Measurements from ENCODE around the gene ARL5A.

DNA sequence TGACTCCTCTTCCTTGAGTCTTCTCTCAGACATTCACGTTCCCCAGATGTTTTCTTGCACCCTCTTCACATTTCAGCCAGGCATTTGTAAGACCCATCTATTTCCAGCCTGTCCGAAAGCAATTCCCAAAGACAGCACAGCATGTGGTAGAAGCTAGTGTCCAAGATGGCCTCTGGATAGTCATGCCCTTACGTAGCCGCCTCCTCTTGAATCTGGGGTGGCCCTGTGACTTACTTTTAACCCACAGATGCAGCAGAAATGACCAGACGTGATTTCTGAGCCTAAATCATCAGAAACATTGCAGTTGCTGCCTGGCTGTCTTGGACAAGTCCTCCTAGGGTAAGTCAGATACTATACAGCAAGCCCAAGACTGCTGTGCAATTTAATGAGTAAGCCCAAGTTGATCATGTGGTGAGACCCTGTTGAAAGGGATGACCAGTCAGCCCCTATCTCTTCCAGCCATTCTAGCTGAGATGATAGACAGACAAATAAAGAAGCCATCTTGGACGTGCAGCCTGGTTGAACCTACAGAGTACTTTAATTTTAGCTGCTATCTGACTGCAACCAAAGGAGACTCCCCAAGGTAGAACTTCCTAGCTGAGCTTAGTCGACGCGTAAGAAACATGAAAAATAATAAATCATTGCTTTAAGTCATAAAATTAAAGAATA lies 12.3 kb downstream of the ARL5A start:
- TF ChIP-seq POLR2A (IDR thresholded peaks at IDR 0.05): no peak
- TF ChIP-seq, protein P1, sequence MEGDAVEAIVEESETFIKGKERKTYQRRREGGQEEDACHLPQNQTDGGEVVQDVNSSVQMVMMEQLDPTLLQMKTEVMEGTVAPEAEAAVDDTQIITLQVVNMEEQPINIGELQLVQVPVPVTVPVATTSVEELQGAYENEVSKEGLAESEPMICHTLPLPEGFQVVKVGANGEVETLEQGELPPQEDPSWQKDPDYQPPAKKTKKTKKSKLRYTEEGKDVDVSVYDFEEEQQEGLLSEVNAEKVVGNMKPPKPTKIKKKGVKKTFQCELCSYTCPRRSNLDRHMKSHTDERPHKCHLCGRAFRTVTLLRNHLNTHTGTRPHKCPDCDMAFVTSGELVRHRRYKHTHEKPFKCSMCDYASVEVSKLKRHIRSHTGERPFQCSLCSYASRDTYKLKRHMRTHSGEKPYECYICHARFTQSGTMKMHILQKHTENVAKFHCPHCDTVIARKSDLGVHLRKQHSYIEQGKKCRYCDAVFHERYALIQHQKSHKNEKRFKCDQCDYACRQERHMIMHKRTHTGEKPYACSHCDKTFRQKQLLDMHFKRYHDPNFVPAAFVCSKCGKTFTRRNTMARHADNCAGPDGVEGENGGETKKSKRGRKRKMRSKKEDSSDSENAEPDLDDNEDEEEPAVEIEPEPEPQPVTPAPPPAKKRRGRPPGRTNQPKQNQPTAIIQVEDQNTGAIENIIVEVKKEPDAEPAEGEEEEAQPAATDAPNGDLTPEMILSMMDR (IDR thresholded peaks at IDR 0.05): no peak

Measured in adrenal gland (tissue), 5 donors.